Neural progenitor cell (in vitro differentiated cells): ENCODE results near the gene NDUFB10. TPM values are rescaled to one million over a fixed set of nuclear protein-coding genes. Genes with fewer than 3 reads are reported as not detected.
A peak's percentile ranks its signal among the peaks of the same experiment; 100 is the strongest.

ENCODE experiments used
- DNase-seq: peaks from one replicate; pipeline ENCODE4 v3.0.0-alpha.2; 2016; ENCODE audit warnings: low spot score
- H2AFZ ChIP-seq: fragments of 200-600 bp; sonication (generic); replicated peaks from 2 replicates; pipeline ENCODE4 v1.6.1; 2016; ENCODE audit warnings: antibody characterized with exemption
- H3F3A ChIP-seq: fragments of 200-600 bp; sonication (generic); 2 replicates; pipeline ENCODE4 v1.6.1; 2016; ENCODE audit warnings: antibody characterized with exemption, low read depth
- H3K27ac ChIP-seq: fragments of 200-600 bp; sonication (generic); 2 replicates; pipeline ENCODE4 v1.5.1; 2016; ENCODE audit warnings: mild to moderate bottlenecking
- H3K27me3 ChIP-seq: fragments of 200-600 bp; sonication (generic); 2 replicates; pipeline ENCODE4 v1.6.1; 2016; ENCODE audit warnings: mild to moderate bottlenecking, moderate library complexity
- H3K36me3 ChIP-seq: fragments of 200-600 bp; sonication (generic); 2 replicates; pipeline ENCODE4 v1.5.1; 2016
- H3K4me1 ChIP-seq: fragments of 200-600 bp; sonication (generic); 2 replicates; pipeline ENCODE4 v1.6.1; 2016; ENCODE audit warnings: mixed run types
- H3K4me2 ChIP-seq: fragments of 200-600 bp; sonication (generic); 2 replicates; pipeline ENCODE4 v1.6.1; 2016
- H3K4me3 ChIP-seq: fragments of 200-600 bp; sonication (generic); 2 replicates; pipeline ENCODE4 v1.5.1; 2016
- H3K79me2 ChIP-seq: fragments of 200-600 bp; sonication (generic); 2 replicates; pipeline ENCODE4 v1.6.1; 2016; ENCODE audit warnings: low read depth
- H3K9ac ChIP-seq: fragments of 200-600 bp; sonication (generic); 2 replicates; pipeline ENCODE4 v1.6.1; 2016
- H3K9me3 ChIP-seq: fragments of 200-600 bp; sonication (generic); 2 replicates; pipeline ENCODE4 v1.5.1; 2016; ENCODE audit warnings: low read depth
- H4K20me1 ChIP-seq: fragments of 200-600 bp; sonication (generic); 2 replicates; pipeline ENCODE4 v1.6.1; 2016; ENCODE audit warnings: low read depth
- H3K27ac Mint-ChIP-seq: 3 replicates; pipeline ENCODE4 v1.8.0; 2021; ENCODE audit warnings: mixed read lengths
- H3K27me3 Mint-ChIP-seq: 2 replicates; pipeline ENCODE4 v1.8.0; 2022; ENCODE audit warnings: low read depth, mild to moderate bottlenecking, inconsistent platforms, moderate library complexity, mixed read lengths; ENCODE audit not compliant: insufficient read depth
- H3K36me3 Mint-ChIP-seq: 3 replicates; pipeline ENCODE4 v1.8.0; 2021; ENCODE audit warnings: mixed read lengths
- H3K4me1 Mint-ChIP-seq: 3 replicates; pipeline ENCODE4 v1.8.0; 2021; ENCODE audit warnings: mixed read lengths
- H3K4me3 Mint-ChIP-seq: 3 replicates; pipeline ENCODE4 v1.8.0; 2021; ENCODE audit warnings: mild to moderate bottlenecking, moderate library complexity, mixed read lengths
- H3K9me3 Mint-ChIP-seq: 3 replicates; pipeline ENCODE4 v1.8.0; 2020; ENCODE audit warnings: mixed read lengths
- EZH2 ChIP-seq: fragments of 200-600 bp; sonication (generic); IDR thresholded peaks from 2 replicates; pipeline ENCODE4 v1.6.1; 2017; ENCODE audit warnings: antibody characterized with exemption, mild to moderate bottlenecking, moderate library complexity
- EZH2phosphoT487 ChIP-seq: fragments of 200-600 bp; sonication (generic); IDR thresholded peaks from 2 replicates; pipeline ENCODE4 v1.6.1; 2017; ENCODE audit warnings: antibody characterized with exemption
- total RNA-seq: library from RNA; depleted of rRNA; stranded (reverse); fragments of >200 nt; gene quantifications from 2 replicates; pipeline ENCODE4 v1.2.3, GENCODE V29; 2015; ENCODE audit warnings: low replicate concordance
- TF ChIP-seq, protein P1 (sequence below): fragments of 200-600 bp; sonication (generic); IDR thresholded peaks from 2 replicates; pipeline ENCODE4 v1.5.1; 2017; ENCODE audit warnings: antibody characterized with exemption, mild to moderate bottlenecking

The NDUFB10 gene
- total RNA-seq, 1 donor from 2014 or later = 155 TPM

DNA sequence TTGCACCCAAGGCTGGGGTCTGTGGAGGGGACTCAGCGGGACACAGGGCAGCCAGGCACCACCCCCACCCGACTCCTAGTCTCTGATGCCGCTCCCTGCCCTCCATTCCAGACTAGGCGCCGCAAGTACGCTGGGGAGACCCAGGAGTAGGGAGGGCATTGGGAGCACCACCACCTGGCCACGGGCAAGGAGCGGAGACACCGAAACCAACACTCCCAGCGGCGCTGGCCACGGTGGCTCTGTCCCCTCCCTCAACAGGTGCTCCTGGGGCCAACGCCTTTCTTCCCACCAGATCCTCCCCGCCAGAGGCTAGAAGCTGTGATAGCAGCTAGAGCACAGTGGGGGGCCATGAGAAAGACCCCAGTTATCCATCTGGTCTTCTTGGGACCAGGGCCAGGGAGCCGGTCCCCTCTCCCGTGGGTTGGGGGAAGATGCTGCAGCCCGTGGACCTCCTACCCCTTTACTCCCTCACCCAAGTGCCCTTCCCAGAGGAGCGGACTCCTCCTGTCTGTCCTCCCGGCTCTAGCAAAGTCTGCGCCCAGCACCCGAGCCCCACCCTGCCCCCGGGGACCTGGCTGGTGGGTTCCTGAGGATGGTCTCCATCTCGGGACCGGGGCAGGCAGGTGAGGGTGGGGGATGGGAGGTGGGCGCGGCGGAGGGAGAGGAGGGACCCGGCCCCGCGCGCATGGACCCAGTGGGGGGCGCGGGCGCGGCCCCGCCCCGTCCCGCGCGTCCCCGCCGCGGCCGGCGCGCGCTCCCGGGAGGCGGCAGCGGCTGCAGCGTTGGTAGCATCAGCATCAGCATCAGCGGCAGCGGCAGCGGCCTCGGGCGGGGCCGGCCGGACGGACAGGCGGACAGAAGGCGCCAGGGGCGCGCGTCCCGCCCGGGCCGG is 30.1 kb downstream of the NDUFB10 start, which contains the start of gene SYNGR3:
SYNGR3 (plus strand) TSS at position 762 of the 892 bp plus-strand sequence. CDS start 133 bp downstream, outside the sequence.
- H3K4me2 ChIP-seq = peak within 1 kb of the TSS; percentile 84
- peaks cover 10% of the 10 kb centered on the region for H3K36me3 Mint-ChIP-seq
- peaks cover 24% of the 10 kb centered on the region for H4K20me1 ChIP-seq
- peaks cover 49% of the 10 kb centered on the region for H3F3A ChIP-seq
- H3K9me3 Mint-ChIP-seq = peaks cover 2% of the 10 kb centered on the region
- peak within 1 kb of the TSS; percentile 55 for H3K4me3 ChIP-seq
- H2AFZ ChIP-seq = peak within 1 kb of the TSS; percentile 45
- H3K9me3 ChIP-seq = no peaks in the 10 kb centered on the region
- H3K9ac ChIP-seq = no peak within 1 kb of the TSS
- DNase-seq = peak; percentile 71
- peaks cover 58% of the 10 kb centered on the region for H3K27me3 ChIP-seq
- H3K79me2 ChIP-seq = peaks cover 11% of the 10 kb centered on the region
- no peak within 1 kb of the TSS for H3K27ac Mint-ChIP-seq
- H3K27ac ChIP-seq = no peak within 1 kb of the TSS
- peaks cover 22% of the 10 kb centered on the region for H3K4me1 Mint-ChIP-seq
- no peaks in the 10 kb centered on the region for H3K36me3 ChIP-seq
- peak within 1 kb of the TSS; percentile 74 for H3K4me3 Mint-ChIP-seq
- TF ChIP-seq, protein P1, sequence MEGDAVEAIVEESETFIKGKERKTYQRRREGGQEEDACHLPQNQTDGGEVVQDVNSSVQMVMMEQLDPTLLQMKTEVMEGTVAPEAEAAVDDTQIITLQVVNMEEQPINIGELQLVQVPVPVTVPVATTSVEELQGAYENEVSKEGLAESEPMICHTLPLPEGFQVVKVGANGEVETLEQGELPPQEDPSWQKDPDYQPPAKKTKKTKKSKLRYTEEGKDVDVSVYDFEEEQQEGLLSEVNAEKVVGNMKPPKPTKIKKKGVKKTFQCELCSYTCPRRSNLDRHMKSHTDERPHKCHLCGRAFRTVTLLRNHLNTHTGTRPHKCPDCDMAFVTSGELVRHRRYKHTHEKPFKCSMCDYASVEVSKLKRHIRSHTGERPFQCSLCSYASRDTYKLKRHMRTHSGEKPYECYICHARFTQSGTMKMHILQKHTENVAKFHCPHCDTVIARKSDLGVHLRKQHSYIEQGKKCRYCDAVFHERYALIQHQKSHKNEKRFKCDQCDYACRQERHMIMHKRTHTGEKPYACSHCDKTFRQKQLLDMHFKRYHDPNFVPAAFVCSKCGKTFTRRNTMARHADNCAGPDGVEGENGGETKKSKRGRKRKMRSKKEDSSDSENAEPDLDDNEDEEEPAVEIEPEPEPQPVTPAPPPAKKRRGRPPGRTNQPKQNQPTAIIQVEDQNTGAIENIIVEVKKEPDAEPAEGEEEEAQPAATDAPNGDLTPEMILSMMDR = no peak
- TF ChIP-seq EZH2phosphoT487 = peak; percentile 38
- peak; percentile 39 for TF ChIP-seq EZH2
- H3K27me3 Mint-ChIP-seq = peaks cover 27% of the 10 kb centered on the region
- H3K4me1 ChIP-seq = peaks cover 17% of the 10 kb centered on the region

DNA sequence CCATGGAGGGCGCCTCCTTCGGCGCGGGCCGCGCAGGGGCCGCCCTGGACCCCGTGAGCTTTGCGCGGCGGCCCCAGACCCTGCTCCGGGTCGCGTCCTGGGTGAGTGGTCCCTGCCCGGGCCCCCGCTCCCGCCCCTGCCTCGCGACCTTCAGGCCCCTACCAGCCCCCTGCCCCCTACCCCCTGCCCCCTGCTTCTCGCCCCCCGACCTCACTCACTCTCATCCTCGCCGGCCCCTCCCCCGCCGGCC is 30.7 kb downstream of the NDUFB10 start:
- Histone ChIP-seq H3K36me3 (no peaks in the 10 kb centered on the region), H3F3A (peaks cover 49% of the 10 kb centered on the region), H3K9ac (no peak overlapping the region), H3K27ac (no peak overlapping the region), H3K79me2 (peaks cover 5% of the 10 kb centered on the region), H3K4me1 (peaks cover 13% of the 10 kb centered on the region), H2AFZ (peak overlapping the region; percentile 45), H3K27me3 (peaks cover 58% of the 10 kb centered on the region), H3K4me2 (peak overlapping the region; percentile 84), H3K9me3 (no peaks in the 10 kb centered on the region), H4K20me1 (peaks cover 24% of the 10 kb centered on the region), H3K4me3 (peak overlapping the region; percentile 55)
- TF ChIP-seq EZH2phosphoT487 = no peak
- TF ChIP-seq, protein P1 = no peak
- no peak for TF ChIP-seq EZH2
- H3K36me3 Mint-ChIP-seq = peaks cover 10% of the 10 kb centered on the region
- peaks cover 27% of the 10 kb centered on the region for H3K27me3 Mint-ChIP-seq
- peaks cover 17% of the 10 kb centered on the region for H3K4me1 Mint-ChIP-seq
- no peak overlapping the region for H3K27ac Mint-ChIP-seq
- no peak overlapping the region for H3K4me3 Mint-ChIP-seq
- DNase-seq = no peak
- H3K9me3 Mint-ChIP-seq = peaks cover 2% of the 10 kb centered on the region

DNA sequence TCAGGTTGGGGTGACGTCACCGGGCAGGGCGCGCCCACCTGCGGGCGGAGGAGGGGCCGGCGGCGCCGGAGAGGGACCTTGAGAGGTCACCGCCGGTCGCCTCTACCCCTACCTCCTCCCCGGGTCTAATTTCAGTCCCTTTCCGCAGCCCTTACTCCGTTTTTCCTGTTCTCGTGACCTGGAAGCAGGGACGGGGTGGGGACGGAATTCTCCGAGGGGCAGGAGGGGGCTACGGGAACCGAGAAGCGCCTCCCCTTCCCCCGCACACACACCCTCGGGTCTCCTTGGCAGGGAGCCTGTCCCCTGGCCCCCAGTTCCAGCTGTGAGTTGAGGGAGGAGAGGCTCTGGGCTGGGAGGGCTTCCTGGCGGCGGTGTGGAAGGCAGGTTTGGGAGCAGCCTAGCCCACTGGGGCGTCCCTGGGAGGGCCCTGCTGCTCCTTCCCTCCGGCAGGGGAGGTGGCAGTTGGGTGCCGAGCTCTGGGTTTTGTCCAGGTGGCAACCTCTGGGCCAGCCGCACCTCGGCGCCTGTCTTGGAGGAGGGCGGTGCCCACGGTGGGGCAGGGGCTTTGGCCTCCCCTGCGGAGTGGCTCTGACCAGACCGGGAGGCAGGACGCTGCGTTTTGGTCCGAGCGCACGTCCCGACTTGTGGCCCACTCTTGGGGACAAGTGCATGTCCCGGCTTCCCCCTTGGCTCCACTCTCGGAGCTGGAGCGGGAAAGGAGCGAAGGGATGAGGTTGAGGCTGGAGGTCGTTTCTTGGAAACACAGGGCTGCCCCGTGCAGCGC is 31.2 kb downstream of the NDUFB10 start:
- Histone ChIP-seq H3F3A (peaks cover 52% of the 10 kb centered on the region), H3K9ac (no peak overlapping the region), H3K9me3 (no peaks in the 10 kb centered on the region), H4K20me1 (peaks cover 24% of the 10 kb centered on the region), H3K27me3 (peaks cover 58% of the 10 kb centered on the region), H3K27ac (no peak overlapping the region), H3K4me1 (peaks cover 10% of the 10 kb centered on the region), H3K4me2 (peak overlapping the region; percentile 84), H3K79me2 (peaks cover under 1% of the 10 kb centered on the region), H3K36me3 (no peaks in the 10 kb centered on the region), H3K4me3 (peak overlapping the region; percentile 55), H2AFZ (peak overlapping the region; percentile 45)
- H3K4me1 Mint-ChIP-seq = peaks cover 14% of the 10 kb centered on the region
- no peak overlapping the region for H3K27ac Mint-ChIP-seq
- H3K27me3 Mint-ChIP-seq = peaks cover 27% of the 10 kb centered on the region
- DNase-seq = peak; percentile 86
- no peak for TF ChIP-seq EZH2
- peak; percentile 71 for TF ChIP-seq EZH2phosphoT487
- TF ChIP-seq, protein P1 = no peak
- peaks cover 2% of the 10 kb centered on the region for H3K9me3 Mint-ChIP-seq
- H3K4me3 Mint-ChIP-seq = peak overlapping the region; percentile 71
- peaks cover 13% of the 10 kb centered on the region for H3K36me3 Mint-ChIP-seq
